Measurements from ENCODE around the gene NAV2.

DNA sequence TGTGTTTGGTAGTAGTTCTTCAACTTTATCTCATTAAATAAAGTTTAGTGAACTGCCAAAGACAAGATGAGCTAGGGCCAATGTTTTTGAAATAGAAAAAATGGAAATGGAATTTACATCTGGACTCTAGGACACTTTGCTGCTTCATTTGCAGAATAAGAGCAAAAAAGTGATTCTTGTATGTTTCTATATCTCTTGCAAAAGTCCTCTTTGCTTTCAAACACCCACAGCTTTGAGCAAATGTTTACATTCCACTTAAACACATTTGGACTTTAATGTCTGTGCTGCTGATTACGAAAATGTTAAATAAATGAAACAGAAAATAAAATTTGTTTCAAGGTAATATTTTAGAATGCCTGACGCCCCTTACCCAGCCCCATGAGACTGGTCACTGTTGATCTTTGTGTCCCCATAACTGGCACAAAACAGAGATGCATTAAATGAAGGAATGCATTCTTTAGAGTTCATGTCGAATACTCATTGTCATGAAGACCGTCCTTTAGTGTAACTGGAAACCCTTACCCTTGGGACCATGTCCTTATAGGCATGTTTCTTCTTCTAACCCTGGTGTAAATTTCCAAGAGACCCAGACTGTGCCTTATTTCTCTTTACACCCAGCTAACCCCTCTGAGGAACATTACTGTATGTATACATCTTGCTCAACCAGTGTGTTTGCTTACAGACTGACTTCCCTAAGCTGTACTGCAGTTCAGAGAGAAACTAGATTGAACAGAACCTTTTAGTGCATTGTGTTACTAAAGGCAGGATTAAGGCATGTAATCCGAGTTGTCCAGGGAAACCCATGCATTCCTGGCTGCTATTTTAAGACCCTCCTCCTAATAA is 199.7 kb downstream of the NAV2 start:
- TF ChIP-seq, protein P1, sequence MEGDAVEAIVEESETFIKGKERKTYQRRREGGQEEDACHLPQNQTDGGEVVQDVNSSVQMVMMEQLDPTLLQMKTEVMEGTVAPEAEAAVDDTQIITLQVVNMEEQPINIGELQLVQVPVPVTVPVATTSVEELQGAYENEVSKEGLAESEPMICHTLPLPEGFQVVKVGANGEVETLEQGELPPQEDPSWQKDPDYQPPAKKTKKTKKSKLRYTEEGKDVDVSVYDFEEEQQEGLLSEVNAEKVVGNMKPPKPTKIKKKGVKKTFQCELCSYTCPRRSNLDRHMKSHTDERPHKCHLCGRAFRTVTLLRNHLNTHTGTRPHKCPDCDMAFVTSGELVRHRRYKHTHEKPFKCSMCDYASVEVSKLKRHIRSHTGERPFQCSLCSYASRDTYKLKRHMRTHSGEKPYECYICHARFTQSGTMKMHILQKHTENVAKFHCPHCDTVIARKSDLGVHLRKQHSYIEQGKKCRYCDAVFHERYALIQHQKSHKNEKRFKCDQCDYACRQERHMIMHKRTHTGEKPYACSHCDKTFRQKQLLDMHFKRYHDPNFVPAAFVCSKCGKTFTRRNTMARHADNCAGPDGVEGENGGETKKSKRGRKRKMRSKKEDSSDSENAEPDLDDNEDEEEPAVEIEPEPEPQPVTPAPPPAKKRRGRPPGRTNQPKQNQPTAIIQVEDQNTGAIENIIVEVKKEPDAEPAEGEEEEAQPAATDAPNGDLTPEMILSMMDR (conservative IDR thresholded peaks at IDR 0.05 in 1 of 2, IDR thresholded peaks at IDR 0.05 in 1 of 2; ENCODE audit: low read depth in 1 of 2, low read length in 2 of 2): no peak
- TF ChIP-seq EZH2 (IDR thresholded peaks at IDR 0.05; ENCODE audit: low read length, missing control alignments): no peak
